ENCODE measurements around the gene TMEM131.

TMEM131 gene

GRCh38 chr2:97801028-97801427, 194.7 kb downstream of the TMEM131 start:
- no peak for DNase-seq (ENCODE audit: low read depth)
- TF ChIP-seq POLR2A (IDR thresholded peaks at IDR 0.05; ENCODE audit: extremely low read depth, insufficient read length) (no peak), CTCF (IDR thresholded peaks at IDR 0.05; ENCODE audit: low read depth, low read length) (no peak), MYC (IDR thresholded peaks at IDR 0.05; ENCODE audit: low read depth, low read length) (no peak), MAX (IDR thresholded peaks at IDR 0.05; ENCODE audit: low read depth, low read length) (no peak)
- no peak overlapping the region for H3K4me3 ChIP-seq (ENCODE audit: low read depth, low read length)

- DNase-seq (ENCODE audit: low read depth), result no peak
- TF ChIP-seq POLR2A (IDR thresholded peaks at IDR 0.05; ENCODE audit: extremely low read depth, insufficient read length) (no peak), CTCF (IDR thresholded peaks at IDR 0.05; ENCODE audit: low read depth, low read length) (no peak), MYC (IDR thresholded peaks at IDR 0.05; ENCODE audit: low read depth, low read length) (no peak), MAX (IDR thresholded peaks at IDR 0.05; ENCODE audit: low read depth, low read length) (no peak)
Observed at GRCh38 chr2:97798416-97798815, 197.3 kb downstream of the TMEM131 start.

GRCh38 chr2:97797355-97797754, 198.4 kb downstream of the TMEM131 start:
- DNase-seq (ENCODE audit: low read depth), result no peak
- H3K4me3 ChIP-seq (ENCODE audit: low read depth, low read length), result no peak overlapping the region
- TF ChIP-seq MYC (IDR thresholded peaks at IDR 0.05; ENCODE audit: low read depth, low read length) (no peak), POLR2A (IDR thresholded peaks at IDR 0.05; ENCODE audit: extremely low read depth, insufficient read length) (no peak), CTCF (IDR thresholded peaks at IDR 0.05; ENCODE audit: low read depth, low read length) (no peak), MAX (IDR thresholded peaks at IDR 0.05; ENCODE audit: low read depth, low read length) (no peak)

More at GRCh38 chr2:97798416-97798815, 197.3 kb downstream of the TMEM131 start:
- H3K4me3 ChIP-seq (ENCODE audit: low read depth, low read length), result no peak overlapping the region

GRCh38 chr2:97796465-97797126, 199.2 kb downstream of the TMEM131 start:
- TF ChIP-seq MAX (IDR thresholded peaks at IDR 0.05; ENCODE audit: low read depth, low read length) (no peak), MYC (IDR thresholded peaks at IDR 0.05; ENCODE audit: low read depth, low read length) (no peak), CTCF (IDR thresholded peaks at IDR 0.05; ENCODE audit: low read depth, low read length) (no peak), POLR2A (IDR thresholded peaks at IDR 0.05; ENCODE audit: extremely low read depth, insufficient read length) (no peak)
- no peak for DNase-seq (ENCODE audit: low read depth)
- no peak overlapping the region for H3K4me3 ChIP-seq (ENCODE audit: low read depth, low read length)

GRCh38 chr2:97792416-97792815, 203.3 kb downstream of the TMEM131 start:
- no peak overlapping the region for H3K4me3 ChIP-seq (ENCODE audit: low read depth, low read length)
- DNase-seq (ENCODE audit: low read depth), result no peak
- no peak for TF ChIP-seq MAX (IDR thresholded peaks at IDR 0.05; ENCODE audit: low read depth, low read length)
- no peak for TF ChIP-seq MYC (IDR thresholded peaks at IDR 0.05; ENCODE audit: low read depth, low read length)

GRCh38 chr2:97788986-97789644, 206.6 kb downstream of the TMEM131 start:
- no peak for TF ChIP-seq CTCF (IDR thresholded peaks at IDR 0.05; ENCODE audit: low read depth, low read length)
- DNase-seq (ENCODE audit: low read depth), result no peak
- H3K4me3 ChIP-seq (ENCODE audit: low read depth, low read length), result no peak overlapping the region

Data from NB4 (cell line).